Mesenchymal stem cell (in vitro differentiated cells and primary cell): ENCODE data around the gene STXBP2. TPM values are rescaled to one million over a fixed set of nuclear protein-coding genes. Genes with fewer than 3 reads are reported as not detected.

Source experiments
- small RNA-seq: library from polyadenylated mRNA; stranded (forward); fragments of <200 nt; extraction: miRNeasy Mini kit (QIAGEN cat#:217004); gene quantifications from one replicate; pipeline ENCODE3, GENCODE V24; 2013; ENCODE audit warnings: low read depth

The STXBP2 gene

Small RNA genes lying within 50 kb of the gene (small RNA-seq; reads per million reads assigned to genes)
- not detected for gene MIR6792
